ENCODE results near the gene ZNF441. TPM values are rescaled to one million over a fixed set of nuclear protein-coding genes. Genes with fewer than 3 reads are reported as not detected.
A peak's percentile ranks its signal among the peaks of the same experiment; 100 is the strongest.

ZNF441 gene
- total and polyA plus RNA-seq, 10 of the 15 experiments (the other 5 are each of a cell fraction or from before 2014, with no cell fraction given): 1.0 to 9.4 (median 4.3) TPM

- TF ChIP-seq, protein P1, sequence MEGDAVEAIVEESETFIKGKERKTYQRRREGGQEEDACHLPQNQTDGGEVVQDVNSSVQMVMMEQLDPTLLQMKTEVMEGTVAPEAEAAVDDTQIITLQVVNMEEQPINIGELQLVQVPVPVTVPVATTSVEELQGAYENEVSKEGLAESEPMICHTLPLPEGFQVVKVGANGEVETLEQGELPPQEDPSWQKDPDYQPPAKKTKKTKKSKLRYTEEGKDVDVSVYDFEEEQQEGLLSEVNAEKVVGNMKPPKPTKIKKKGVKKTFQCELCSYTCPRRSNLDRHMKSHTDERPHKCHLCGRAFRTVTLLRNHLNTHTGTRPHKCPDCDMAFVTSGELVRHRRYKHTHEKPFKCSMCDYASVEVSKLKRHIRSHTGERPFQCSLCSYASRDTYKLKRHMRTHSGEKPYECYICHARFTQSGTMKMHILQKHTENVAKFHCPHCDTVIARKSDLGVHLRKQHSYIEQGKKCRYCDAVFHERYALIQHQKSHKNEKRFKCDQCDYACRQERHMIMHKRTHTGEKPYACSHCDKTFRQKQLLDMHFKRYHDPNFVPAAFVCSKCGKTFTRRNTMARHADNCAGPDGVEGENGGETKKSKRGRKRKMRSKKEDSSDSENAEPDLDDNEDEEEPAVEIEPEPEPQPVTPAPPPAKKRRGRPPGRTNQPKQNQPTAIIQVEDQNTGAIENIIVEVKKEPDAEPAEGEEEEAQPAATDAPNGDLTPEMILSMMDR (IDR thresholded peaks at IDR 0.05 in 2 of 3, conservative IDR thresholded peaks at IDR 0.05 in 1 of 3; ENCODE audit: control insufficient read depth in 2 of 3, extremely low read depth in 1 of 3, insufficient read depth in 1 of 3, low read depth in 3 of 3, low read length in 3 of 3): peak; percentile 17 to 29 (median 22); a peak in 3 of 6 replicates
- no peak for TF ChIP-seq NR2F1 (conservative IDR thresholded peaks at IDR 0.05)
- TF ChIP-seq, protein P2, sequence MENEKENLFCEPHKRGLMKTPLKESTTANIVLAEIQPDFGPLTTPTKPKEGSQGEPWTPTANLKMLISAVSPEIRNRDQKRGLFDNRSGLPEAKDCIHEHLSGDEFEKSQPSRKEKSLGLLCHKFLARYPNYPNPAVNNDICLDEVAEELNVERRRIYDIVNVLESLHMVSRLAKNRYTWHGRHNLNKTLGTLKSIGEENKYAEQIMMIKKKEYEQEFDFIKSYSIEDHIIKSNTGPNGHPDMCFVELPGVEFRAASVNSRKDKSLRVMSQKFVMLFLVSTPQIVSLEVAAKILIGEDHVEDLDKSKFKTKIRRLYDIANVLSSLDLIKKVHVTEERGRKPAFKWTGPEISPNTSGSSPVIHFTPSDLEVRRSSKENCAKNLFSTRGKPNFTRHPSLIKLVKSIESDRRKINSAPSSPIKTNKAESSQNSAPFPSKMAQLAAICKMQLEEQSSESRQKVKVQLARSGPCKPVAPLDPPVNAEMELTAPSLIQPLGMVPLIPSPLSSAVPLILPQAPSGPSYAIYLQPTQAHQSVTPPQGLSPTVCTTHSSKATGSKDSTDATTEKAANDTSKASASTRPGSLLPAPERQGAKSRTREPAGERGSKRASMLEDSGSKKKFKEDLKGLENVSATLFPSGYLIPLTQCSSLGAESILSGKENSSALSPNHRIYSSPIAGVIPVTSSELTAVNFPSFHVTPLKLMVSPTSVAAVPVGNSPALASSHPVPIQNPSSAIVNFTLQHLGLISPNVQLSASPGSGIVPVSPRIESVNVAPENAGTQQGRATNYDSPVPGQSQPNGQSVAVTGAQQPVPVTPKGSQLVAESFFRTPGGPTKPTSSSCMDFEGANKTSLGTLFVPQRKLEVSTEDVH (IDR thresholded peaks at IDR 0.05; ENCODE audit: low read depth, partially characterized antibody): no peak
- TF ChIP-seq ZNF207 (IDR thresholded peaks at IDR 0.05; ENCODE audit: borderline replicate concordance): no peak
- TF ChIP-seq EZH2 (IDR thresholded peaks at IDR 0.05; ENCODE audit: borderline replicate concordance, control insufficient read depth, low read depth, low read length): no peak
- TF ChIP-seq, protein P3, sequence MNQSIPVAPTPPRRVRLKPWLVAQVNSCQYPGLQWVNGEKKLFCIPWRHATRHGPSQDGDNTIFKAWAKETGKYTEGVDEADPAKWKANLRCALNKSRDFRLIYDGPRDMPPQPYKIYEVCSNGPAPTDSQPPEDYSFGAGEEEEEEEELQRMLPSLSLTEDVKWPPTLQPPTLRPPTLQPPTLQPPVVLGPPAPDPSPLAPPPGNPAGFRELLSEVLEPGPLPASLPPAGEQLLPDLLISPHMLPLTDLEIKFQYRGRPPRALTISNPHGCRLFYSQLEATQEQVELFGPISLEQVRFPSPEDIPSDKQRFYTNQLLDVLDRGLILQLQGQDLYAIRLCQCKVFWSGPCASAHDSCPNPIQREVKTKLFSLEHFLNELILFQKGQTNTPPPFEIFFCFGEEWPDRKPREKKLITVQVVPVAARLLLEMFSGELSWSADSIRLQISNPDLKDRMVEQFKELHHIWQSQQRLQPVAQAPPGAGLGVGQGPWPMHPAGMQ (IDR thresholded peaks at IDR 0.05; ENCODE audit: borderline replicate concordance): no peak
- peak; percentile 53; the same call in 1 of the 2 replicates for TF ChIP-seq IKZF1 (conservative IDR thresholded peaks at IDR 0.05)
- TF ChIP-seq ZBED1 (IDR thresholded peaks at IDR 0.05; ENCODE audit: borderline replicate concordance): no peak
- TF ChIP-seq, protein P4, sequence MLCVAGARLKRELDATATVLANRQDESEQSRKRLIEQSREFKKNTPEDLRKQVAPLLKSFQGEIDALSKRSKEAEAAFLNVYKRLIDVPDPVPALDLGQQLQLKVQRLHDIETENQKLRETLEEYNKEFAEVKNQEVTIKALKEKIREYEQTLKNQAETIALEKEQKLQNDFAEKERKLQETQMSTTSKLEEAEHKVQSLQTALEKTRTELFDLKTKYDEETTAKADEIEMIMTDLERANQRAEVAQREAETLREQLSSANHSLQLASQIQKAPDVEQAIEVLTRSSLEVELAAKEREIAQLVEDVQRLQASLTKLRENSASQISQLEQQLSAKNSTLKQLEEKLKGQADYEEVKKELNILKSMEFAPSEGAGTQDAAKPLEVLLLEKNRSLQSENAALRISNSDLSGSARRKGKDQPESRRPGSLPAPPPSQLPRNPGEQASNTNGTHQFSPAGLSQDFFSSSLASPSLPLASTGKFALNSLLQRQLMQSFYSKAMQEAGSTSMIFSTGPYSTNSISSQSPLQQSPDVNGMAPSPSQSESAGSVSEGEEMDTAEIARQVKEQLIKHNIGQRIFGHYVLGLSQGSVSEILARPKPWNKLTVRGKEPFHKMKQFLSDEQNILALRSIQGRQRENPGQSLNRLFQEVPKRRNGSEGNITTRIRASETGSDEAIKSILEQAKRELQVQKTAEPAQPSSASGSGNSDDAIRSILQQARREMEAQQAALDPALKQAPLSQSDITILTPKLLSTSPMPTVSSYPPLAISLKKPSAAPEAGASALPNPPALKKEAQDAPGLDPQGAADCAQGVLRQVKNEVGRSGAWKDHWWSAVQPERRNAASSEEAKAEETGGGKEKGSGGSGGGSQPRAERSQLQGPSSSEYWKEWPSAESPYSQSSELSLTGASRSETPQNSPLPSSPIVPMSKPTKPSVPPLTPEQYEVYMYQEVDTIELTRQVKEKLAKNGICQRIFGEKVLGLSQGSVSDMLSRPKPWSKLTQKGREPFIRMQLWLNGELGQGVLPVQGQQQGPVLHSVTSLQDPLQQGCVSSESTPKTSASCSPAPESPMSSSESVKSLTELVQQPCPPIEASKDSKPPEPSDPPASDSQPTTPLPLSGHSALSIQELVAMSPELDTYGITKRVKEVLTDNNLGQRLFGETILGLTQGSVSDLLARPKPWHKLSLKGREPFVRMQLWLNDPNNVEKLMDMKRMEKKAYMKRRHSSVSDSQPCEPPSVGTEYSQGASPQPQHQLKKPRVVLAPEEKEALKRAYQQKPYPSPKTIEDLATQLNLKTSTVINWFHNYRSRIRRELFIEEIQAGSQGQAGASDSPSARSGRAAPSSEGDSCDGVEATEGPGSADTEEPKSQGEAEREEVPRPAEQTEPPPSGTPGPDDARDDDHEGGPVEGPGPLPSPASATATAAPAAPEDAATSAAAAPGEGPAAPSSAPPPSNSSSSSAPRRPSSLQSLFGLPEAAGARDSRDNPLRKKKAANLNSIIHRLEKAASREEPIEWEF (IDR thresholded peaks at IDR 0.05; ENCODE audit: insufficient replicate concordance, low read depth, low read length): no peak
- no peak for TF ChIP-seq CBX3 (IDR thresholded peaks at IDR 0.05; ENCODE audit: borderline replicate concordance, low read depth)
- no peak for TF ChIP-seq PAX5 (IDR thresholded peaks at IDR 0.05; ENCODE audit: borderline replicate concordance, low read depth, low read length)
- peak; percentile 96 for TF ChIP-seq NFYB (IDR thresholded peaks at IDR 0.05; ENCODE audit: insufficient read depth, low read depth, low read length)
- no peak for TF ChIP-seq ESRRA (IDR thresholded peaks at IDR 0.05; ENCODE audit: low read length)
- TF ChIP-seq GABPA (IDR thresholded peaks at IDR 0.05; ENCODE audit: low read depth): no peak
These were observed 31.9 kb downstream of the ZNF441 start, which contains the start of gene ZNF491 (continued) for GRCh38 chr19:11798391-11799330.
